GM12878 (cell line): ENCODE results near the gene TMEM9B. TPM values are rescaled to one million over a fixed set of nuclear protein-coding genes. Genes with fewer than 3 reads are reported as not detected.

ENCODE experiments used
- ATAC-seq: fragments of 200-7000 bp; cut with Tn5 transposase; 3 replicates; pipeline ENCODE4 v1.9.1; 2020; ENCODE audit warnings: mild to moderate bottlenecking, moderate library complexity
- BruUV-seq: library from RNA; stranded (reverse); fragments of 400-500 nt; replicated peaks from 2 replicates; lab custom pipeline; 2021; lab: Mats Ljungman, UMichigan
- CTCF ChIA-PET: fragments of 300-600 bp; sonication (Branson Sonifier 250); formaldehyde crosslinking; extraction: SDS; loops from one replicate; lab custom pipeline; 2021; ENCODE audit warnings: inconsistent platforms; lab: Yijun Ruan, JAX
- POLR2A ChIA-PET: fragments of 350-600 bp; formaldehyde crosslinking; extraction: SDS; loops from one replicate; lab custom pipeline; 2021; ENCODE audit warnings: inconsistent platforms; lab: Charles Lee
- RAD21 ChIA-PET: fragments of 300-600 bp; sonication (Branson Sonifier 250); formaldehyde crosslinking; loops from one replicate; lab custom pipeline; 2023; ENCODE audit warnings: antibody characterized with exemption; ENCODE audit not compliant: unreplicated experiment; lab: Charles Lee
- SMC1A ChIA-PET: fragments of 300-600 bp; sonication (Branson Sonifier 250); formaldehyde crosslinking; loops from one replicate; lab custom pipeline; 2023; ENCODE audit not compliant: unreplicated experiment, uncharacterized antibody; lab: Charles Lee
- DNase-seq: peaks from one replicate; pipeline ENCODE4 v3.0.0-alpha.2; 2011; ENCODE audit warnings: low read depth, low spot score
- FAIRE-seq: peaks from 3 replicates; lab custom pipeline; 2011; peaks lifted over from hg19 to GRCh38; lab: Jason Lieb, UNC
- H2AFZ ChIP-seq: 2 replicates; pipeline ENCODE4 v1.6.0; 2011; ENCODE audit warnings: low read depth, low read length, control low read depth; ENCODE audit not compliant: control insufficient read depth
- H3K27ac ChIP-seq: 2 replicates; pipeline ENCODE4 v1.5.1; 2011; ENCODE audit warnings: control low read depth; ENCODE audit not compliant: control insufficient read depth, insufficient read depth
- H3K27me3 ChIP-seq, 2 experiments: replicated peaks in 1 of 2; 2 replicates each; pipeline versions ENCODE4 v1.6.0 to v1.6.1; 2011; ENCODE audit warnings: low read length in 1 of 2; ENCODE audit not compliant: control insufficient read depth in 2 of 2, insufficient read depth in 2 of 2
- H3K36me3 ChIP-seq, 2 experiments: 2 replicates each; pipeline ENCODE4 v1.5.1; 2011; ENCODE audit warnings: low read length in 1 of 2; ENCODE audit not compliant: control insufficient read depth in 2 of 2, insufficient read depth in 2 of 2
- H3K4me1 ChIP-seq: 2 replicates; pipeline ENCODE4 v1.6.1; 2011; ENCODE audit warnings: mild to moderate bottlenecking, low read length, moderate library complexity, mixed read lengths; ENCODE audit not compliant: control insufficient read depth, insufficient read depth
- H3K4me2 ChIP-seq: 2 replicates; pipeline ENCODE4 v1.6.0; 2011; ENCODE audit warnings: control low read depth; ENCODE audit not compliant: control insufficient read depth, insufficient read depth
- H3K4me3 ChIP-seq: fragments of 200-600 bp; sonication (generic); 2 replicates; pipeline ENCODE4 v1.5.1; 2016
- H3K79me2 ChIP-seq: 2 replicates; pipeline ENCODE4 v1.6.0; 2011; ENCODE audit warnings: low read length; ENCODE audit not compliant: control insufficient read depth, insufficient read depth
- H3K9ac ChIP-seq: 2 replicates; pipeline ENCODE4 v1.8.0; 2011; ENCODE audit warnings: low read length, control low read depth, mixed read lengths; ENCODE audit not compliant: control insufficient read depth, insufficient read depth
- H3K9me3 ChIP-seq: replicated peaks from 3 replicates; pipeline ENCODE4 v1.5.1; 2011; ENCODE audit warnings: mild to moderate bottlenecking, low read length; ENCODE audit not compliant: control insufficient read depth, insufficient read depth
- H4K20me1 ChIP-seq: 2 replicates; pipeline ENCODE4 v1.6.0; 2011; ENCODE audit not compliant: control insufficient read depth, insufficient read depth
- CHD1 ChIP-seq: IDR thresholded peaks from 2 replicates; pipeline ENCODE4 v1.6.1; 2012; ENCODE audit warnings: low read depth, low read length, improper control_type of control experiment
- CREM ChIP-seq: IDR thresholded peaks from 2 replicates; pipeline ENCODE4 v1.6.1; 2014; ENCODE audit warnings: antibody characterized with exemption, low read depth
- EED ChIP-seq: sonication (generic); IDR thresholded peaks from 2 replicates; pipeline ENCODE4 v1.6.1; 2016; ENCODE audit warnings: antibody characterized with exemption, low read depth
- HDAC2 ChIP-seq: fragments of 200-600 bp; sonication (generic); IDR thresholded peaks from 2 replicates; pipeline ENCODE4 v1.6.1; 2017
- MYC ChIP-seq: IDR thresholded peaks from 2 replicates; pipeline ENCODE4 v1.6.1; 2011; ENCODE audit warnings: mild to moderate bottlenecking, low read length, moderate library complexity, inconsistent platforms; ENCODE audit not compliant: insufficient read depth, insufficient replicate concordance, insufficient read length, severe bottlenecking
- PAX8 ChIP-seq: fragments of 450-650 bp; IDR thresholded peaks from 2 replicates; pipeline ENCODE4 v1.6.1; 2017; ENCODE audit warnings: mild to moderate bottlenecking, moderate library complexity
- RELA ChIP-seq: fragments of 450-650 bp; IDR thresholded peaks from 2 replicates; pipeline ENCODE4 v1.8.0; 2014; ENCODE audit warnings: borderline replicate concordance; ENCODE audit not compliant: partially characterized antibody
- SMC3 ChIP-seq: IDR thresholded peaks from 2 replicates; pipeline ENCODE4 v1.6.1; 2011; ENCODE audit warnings: low read length, improper control_type of control experiment, borderline replicate concordance
- TCF12 ChIP-seq: IDR thresholded peaks from 2 replicates; pipeline ENCODE4 v1.6.1; 2011; ENCODE audit warnings: low read depth, mild to moderate bottlenecking, low read length
- ZNF622 ChIP-seq: fragments of 450-650 bp; IDR thresholded peaks from 2 replicates; pipeline ENCODE4 v1.6.1; 2017; ENCODE audit warnings: mild to moderate bottlenecking, inconsistent platforms
- ZNF687 ChIP-seq: fragments of 450-650 bp; IDR thresholded peaks from 2 replicates; pipeline ENCODE4 v1.6.1; 2017; ENCODE audit warnings: mild to moderate bottlenecking, moderate library complexity
- WGBS: methylation state at CpG from one replicate; pipeline ENCODE4 v1.1.6; 2016; ENCODE audit warnings: low lambda C conversion rate; ENCODE audit not compliant: insufficient replicate concordance, insufficient coverage; ENCODE audit errors: missing lambda C conversion rate; 5-methylcytosine and 5-hydroxymethylcytosine counted together
- in situ Hi-C: fragments of 300-500 bp; cut with MboI; formaldehyde crosslinking; loops from 9 replicates; pipeline ENCODE4 v1.14.3; 2018; ENCODE audit warnings: mixed read lengths
- intact Hi-C: fragments of 100-400 bp; cut with micrococcal nuclease; formaldehyde crosslinking; loops from one replicate; pipeline ENCODE4 v1.14.2; 2022; ENCODE audit not compliant: unreplicated experiment
- polyA plus RNA-seq, 11 experiments: library from polyadenylated mRNA; depleted of rRNA in 4 of 11; unstranded in 6 of 11; stranded (reverse) in 5 of 11; fragments of >200 nt; fragmentation: Nextera tagmentation in 4 of 11; fragmentation: Illumina TruSeq in 1 of 11; extraction: Ambion mirVana in 4 of 11; extraction: Trizol in 1 of 11; gene quantifications; 1 replicate in 1 of 11; 2 replicates in 10 of 11; pipeline versions ENCODE4 v1.2.1 to v1.2.3, GENCODE V29; 2011 to 2016; ENCODE audit warnings: inconsistent platforms in 2 of 11, missing spikeins in 2 of 11, low read depth in 1 of 11
- total RNA-seq, 4 experiments: library from RNA; depleted of rRNA in 3 of 4; stranded (reverse); fragments of >200 nt in 3 of 4; fragmentation: Illumina TruSeq in 1 of 4; extraction: Trizol in 1 of 4; gene quantifications; 2 replicates each; pipeline versions ENCODE4 v1.2.1 to v1.2.3, GENCODE V29; 2013 to 2021
- TF ChIP-seq, protein P1 (sequence below): fragments of 450-650 bp; formaldehyde crosslinking; IDR thresholded peaks from 2 replicates; pipeline ENCODE4 v1.4.0; 2020; ENCODE audit warnings: mild to moderate bottlenecking, moderate library complexity
- TF ChIP-seq, protein P2 (sequence below): fragments of 450-650 bp; IDR thresholded peaks from 2 replicates; pipeline ENCODE4 v1.6.1; 2018; ENCODE audit warnings: mild to moderate bottlenecking, low read depth, moderate library complexity; ENCODE audit not compliant: partially characterized antibody

The TMEM9B gene
- total and polyA plus RNA-seq, 10 of the 15 experiments (the other 5 are each of a cell fraction or from before 2014, with no cell fraction given): 11.5 to 54.0 (median 30.0) TPM

- TF ChIP-seq, protein P1, sequence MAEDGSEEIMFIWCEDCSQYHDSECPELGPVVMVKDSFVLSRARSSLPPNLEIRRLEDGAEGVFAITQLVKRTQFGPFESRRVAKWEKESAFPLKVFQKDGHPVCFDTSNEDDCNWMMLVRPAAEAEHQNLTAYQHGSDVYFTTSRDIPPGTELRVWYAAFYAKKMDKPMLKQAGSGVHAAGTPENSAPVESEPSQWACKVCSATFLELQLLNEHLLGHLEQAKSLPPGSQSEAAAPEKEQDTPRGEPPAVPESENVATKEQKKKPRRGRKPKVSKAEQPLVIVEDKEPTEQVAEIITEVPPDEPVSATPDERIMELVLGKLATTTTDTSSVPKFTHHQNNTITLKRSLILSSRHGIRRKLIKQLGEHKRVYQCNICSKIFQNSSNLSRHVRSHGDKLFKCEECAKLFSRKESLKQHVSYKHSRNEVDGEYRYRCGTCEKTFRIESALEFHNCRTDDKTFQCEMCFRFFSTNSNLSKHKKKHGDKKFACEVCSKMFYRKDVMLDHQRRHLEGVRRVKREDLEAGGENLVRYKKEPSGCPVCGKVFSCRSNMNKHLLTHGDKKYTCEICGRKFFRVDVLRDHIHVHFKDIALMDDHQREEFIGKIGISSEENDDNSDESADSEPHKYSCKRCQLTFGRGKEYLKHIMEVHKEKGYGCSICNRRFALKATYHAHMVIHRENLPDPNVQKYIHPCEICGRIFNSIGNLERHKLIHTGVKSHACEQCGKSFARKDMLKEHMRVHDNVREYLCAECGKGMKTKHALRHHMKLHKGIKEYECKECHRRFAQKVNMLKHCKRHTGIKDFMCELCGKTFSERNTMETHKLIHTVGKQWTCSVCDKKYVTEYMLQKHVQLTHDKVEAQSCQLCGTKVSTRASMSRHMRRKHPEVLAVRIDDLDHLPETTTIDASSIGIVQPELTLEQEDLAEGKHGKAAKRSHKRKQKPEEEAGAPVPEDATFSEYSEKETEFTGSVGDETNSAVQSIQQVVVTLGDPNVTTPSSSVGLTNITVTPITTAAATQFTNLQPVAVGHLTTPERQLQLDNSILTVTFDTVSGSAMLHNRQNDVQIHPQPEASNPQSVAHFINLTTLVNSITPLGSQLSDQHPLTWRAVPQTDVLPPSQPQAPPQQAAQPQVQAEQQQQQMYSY (CRISPR knock-in tag): no peak
- TF ChIP-seq CHD1: no peak
Measured at GRCh38 chr11:8926236-8926635, 38.0 kb downstream of the TMEM9B start (continued).

- intact Hi-C loops (no loop called here), in situ Hi-C loops (no loop called here)
- ChIA-PET POLR2A (no interaction called here), CTCF (interaction anchor here (1.5 to 1.7 kb wide), 2 partner anchors 12 to 212 kb away, joined by 3 to 5 read pairs; no protein-coding TSS in a partner anchor), RAD21 (no interaction called here), SMC1A (interaction anchor here (1.0 to 1.2 kb wide), 4 partner anchors 11 to 212 kb away, joined by 3 read pairs; no protein-coding TSS in a partner anchor)
- no peak overlapping the region for H3K9ac ChIP-seq
- no peak overlapping the region for H3K4me3 ChIP-seq
- DNase-seq: no peak
- no peak for FAIRE-seq
- no peak overlapping the region for H3K4me2 ChIP-seq
- no peaks in the 10 kb centered on the region for H4K20me1 ChIP-seq
- 89% methylated on average over 5 of the region's 5 CpGs for WGBS
- no peaks in the 10 kb centered on the region for H3K79me2 ChIP-seq
- no peak for ATAC-seq
- H3K27ac ChIP-seq: no peak overlapping the region
- no peaks in the 10 kb centered on the region for H3K4me1 ChIP-seq
- H3K36me3 ChIP-seq: peaks cover 0 to 3% of the 10 kb centered on the region in 2 experiments; a peak in 2 of 4 replicates
- BruUV-seq: no TSS peak
- no peak overlapping the region for H2AFZ ChIP-seq
- H3K9me3 ChIP-seq: no peaks in the 10 kb centered on the region
- no peaks in the 10 kb centered on the region for H3K27me3 ChIP-seq
- TF ChIP-seq MYC: no peak
- no peak for TF ChIP-seq ZNF687
- no peak for TF ChIP-seq RELA
- no peak for TF ChIP-seq HDAC2
- no peak for TF ChIP-seq TCF12
- TF ChIP-seq, protein P2, sequence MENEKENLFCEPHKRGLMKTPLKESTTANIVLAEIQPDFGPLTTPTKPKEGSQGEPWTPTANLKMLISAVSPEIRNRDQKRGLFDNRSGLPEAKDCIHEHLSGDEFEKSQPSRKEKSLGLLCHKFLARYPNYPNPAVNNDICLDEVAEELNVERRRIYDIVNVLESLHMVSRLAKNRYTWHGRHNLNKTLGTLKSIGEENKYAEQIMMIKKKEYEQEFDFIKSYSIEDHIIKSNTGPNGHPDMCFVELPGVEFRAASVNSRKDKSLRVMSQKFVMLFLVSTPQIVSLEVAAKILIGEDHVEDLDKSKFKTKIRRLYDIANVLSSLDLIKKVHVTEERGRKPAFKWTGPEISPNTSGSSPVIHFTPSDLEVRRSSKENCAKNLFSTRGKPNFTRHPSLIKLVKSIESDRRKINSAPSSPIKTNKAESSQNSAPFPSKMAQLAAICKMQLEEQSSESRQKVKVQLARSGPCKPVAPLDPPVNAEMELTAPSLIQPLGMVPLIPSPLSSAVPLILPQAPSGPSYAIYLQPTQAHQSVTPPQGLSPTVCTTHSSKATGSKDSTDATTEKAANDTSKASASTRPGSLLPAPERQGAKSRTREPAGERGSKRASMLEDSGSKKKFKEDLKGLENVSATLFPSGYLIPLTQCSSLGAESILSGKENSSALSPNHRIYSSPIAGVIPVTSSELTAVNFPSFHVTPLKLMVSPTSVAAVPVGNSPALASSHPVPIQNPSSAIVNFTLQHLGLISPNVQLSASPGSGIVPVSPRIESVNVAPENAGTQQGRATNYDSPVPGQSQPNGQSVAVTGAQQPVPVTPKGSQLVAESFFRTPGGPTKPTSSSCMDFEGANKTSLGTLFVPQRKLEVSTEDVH: no peak
- no peak for TF ChIP-seq ZNF622
- no peak for TF ChIP-seq PAX8
- TF ChIP-seq SMC3: no peak
- TF ChIP-seq EED: no peak
- TF ChIP-seq CREM: no peak
Measured at GRCh38 chr11:8925711-8926110, 38.5 kb downstream of the TMEM9B start.
